HG02981 (cell line): ENCODE results near the gene DNAJA3.

ENCODE experiments used
- ATAC-seq: cut with Tn5 transposase; IDR thresholded peaks from one replicate; pipeline ENCODE4 v1.9.1; 2021; ENCODE audit warnings: mild to moderate bottlenecking, moderate library complexity; ENCODE audit not compliant: unreplicated experiment

The DNAJA3 gene

GRCh38 chr16:4472880-4473279, 47.2 kb downstream of the DNAJA3 start:
- no peak for ATAC-seq

GRCh38 chr16:4474192-4474961, 48.7 kb downstream of the DNAJA3 start, which contains the start of gene NMRAL1:
Gene NMRAL1, minus strand, starts transcription at chr16:4474625. Its CDS starts 493 bp downstream, at chr16:4474132.
- ATAC-seq, result peak; percentile 56

- peak; percentile 79 for ATAC-seq
Measured at GRCh38 chr16:4475880-4476788, 50.5 kb downstream of the DNAJA3 start, which contains the start of gene HMOX2. Gene HMOX2, plus strand, starts transcription at chr16:4476398. Its CDS starts 29,127 bp downstream, at chr16:4505525.

GRCh38 chr16:4477966-4478365, 52.3 kb downstream of the DNAJA3 start:
- ATAC-seq, result no peak

- ATAC-seq, result no peak
Measured at GRCh38 chr16:4481526-4481925, 55.9 kb downstream of the DNAJA3 start.

- ATAC-seq, result no peak
Measured at GRCh38 chr16:4481963-4482362, 56.3 kb downstream of the DNAJA3 start.

GRCh38 chr16:4486126-4486893, 60.6 kb downstream of the DNAJA3 start:
- no peak for ATAC-seq

GRCh38 chr16:4487955-4488498, 62.4 kb downstream of the DNAJA3 start:
- ATAC-seq, result no peak

- ATAC-seq, result no peak
Measured at GRCh38 chr16:4488499-4488967, 62.9 kb downstream of the DNAJA3 start.

GRCh38 chr16:4489030-4489429, 63.4 kb downstream of the DNAJA3 start:
- no peak for ATAC-seq

- ATAC-seq, result no peak
Measured at GRCh38 chr16:4491898-4492297, 66.2 kb downstream of the DNAJA3 start.

GRCh38 chr16:4494746-4495490, 69.2 kb downstream of the DNAJA3 start:
- no peak for ATAC-seq

GRCh38 chr16:4495766-4496165, 70.1 kb downstream of the DNAJA3 start:
- no peak for ATAC-seq

- no peak for ATAC-seq
Measured at GRCh38 chr16:4496305-4496704, 70.6 kb downstream of the DNAJA3 start.

GRCh38 chr16:4498546-4499195, 73.0 kb downstream of the DNAJA3 start:
- no peak for ATAC-seq

GRCh38 chr16:4499196-4499555, 73.5 kb downstream of the DNAJA3 start:
- no peak for ATAC-seq

- no peak for ATAC-seq
Measured at GRCh38 chr16:4500272-4500671, 74.6 kb downstream of the DNAJA3 start.

GRCh38 chr16:4501071-4501478, 75.4 kb downstream of the DNAJA3 start:
- no peak for ATAC-seq

GRCh38 chr16:4505356-4506147, 79.9 kb downstream of the DNAJA3 start:
- peak; percentile 81 for ATAC-seq
